Uterus (tissue), 2 donors: ENCODE measurements around the gene ANKRD39.

Experiments used
- POLR2A ChIP-seq, 2 donors: fragments of 450-650 bp; IDR thresholded peaks; one replicate each; pipeline ENCODE4 v1.6.1; 2016; ENCODE audit warnings: antibody characterized with exemption in 2 of 2, mild to moderate bottlenecking in 1 of 2, moderate library complexity in 1 of 2
- TF ChIP-seq, protein P1 (sequence below), 4 experiments: fragments of 200-600 bp in 2 of 4; fragments of 450-650 bp in 2 of 4; sonication (generic) in 2 of 4; IDR thresholded peaks; one replicate each; pipeline ENCODE4 v1.5.1; 2016 to 2019; ENCODE audit warnings: antibody characterized with exemption in 4 of 4, mild to moderate bottlenecking in 2 of 4, moderate library complexity in 1 of 4

DNA sequence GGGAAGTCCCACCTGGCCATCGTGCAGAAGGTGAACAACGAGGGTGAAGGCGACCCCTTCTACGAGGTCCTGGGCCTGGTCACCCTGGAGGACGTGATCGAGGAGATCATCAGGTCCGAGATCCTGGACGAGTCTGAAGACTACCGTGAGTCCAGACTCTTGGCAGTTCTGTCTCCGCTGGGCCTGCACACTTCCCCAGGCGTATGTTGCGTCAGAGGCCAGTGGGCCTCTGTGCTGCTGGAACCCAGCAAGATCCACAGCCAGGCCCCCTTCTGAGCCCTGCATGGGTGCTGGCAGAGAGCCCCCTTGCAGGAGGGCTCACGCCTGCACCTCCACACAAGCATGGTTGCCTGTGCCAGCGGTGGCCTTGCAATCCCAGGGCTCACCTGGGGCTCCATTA, 32.8 kb downstream of the ANKRD39 start:
- TF ChIP-seq, protein P1, sequence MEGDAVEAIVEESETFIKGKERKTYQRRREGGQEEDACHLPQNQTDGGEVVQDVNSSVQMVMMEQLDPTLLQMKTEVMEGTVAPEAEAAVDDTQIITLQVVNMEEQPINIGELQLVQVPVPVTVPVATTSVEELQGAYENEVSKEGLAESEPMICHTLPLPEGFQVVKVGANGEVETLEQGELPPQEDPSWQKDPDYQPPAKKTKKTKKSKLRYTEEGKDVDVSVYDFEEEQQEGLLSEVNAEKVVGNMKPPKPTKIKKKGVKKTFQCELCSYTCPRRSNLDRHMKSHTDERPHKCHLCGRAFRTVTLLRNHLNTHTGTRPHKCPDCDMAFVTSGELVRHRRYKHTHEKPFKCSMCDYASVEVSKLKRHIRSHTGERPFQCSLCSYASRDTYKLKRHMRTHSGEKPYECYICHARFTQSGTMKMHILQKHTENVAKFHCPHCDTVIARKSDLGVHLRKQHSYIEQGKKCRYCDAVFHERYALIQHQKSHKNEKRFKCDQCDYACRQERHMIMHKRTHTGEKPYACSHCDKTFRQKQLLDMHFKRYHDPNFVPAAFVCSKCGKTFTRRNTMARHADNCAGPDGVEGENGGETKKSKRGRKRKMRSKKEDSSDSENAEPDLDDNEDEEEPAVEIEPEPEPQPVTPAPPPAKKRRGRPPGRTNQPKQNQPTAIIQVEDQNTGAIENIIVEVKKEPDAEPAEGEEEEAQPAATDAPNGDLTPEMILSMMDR (IDR thresholded peaks at IDR 0.05), result no peak
- TF ChIP-seq POLR2A (IDR thresholded peaks at IDR 0.05), result no peak
